NCI-H2196 treated with DMSO at 0.1 percent for 48 hours (cell line): Measurements from ENCODE around the gene NELL1.
"Not testable (repeated sequence)": the region's sequence is repeated elsewhere in the genome, so short reads cannot be mapped to it uniquely, and the experiment has no call there.

Source experiments
- DNase-seq: peaks from one replicate; lab custom pipeline; 2025; ENCODE audit not compliant: unreplicated experiment; lab: John Stamatoyannopoulos, UW

Gene NELL1

GRCh38 chr11:21179770-21180169 is 510.4 kb downstream of the NELL1 start:
- no peak for DNase-seq

- DNase-seq: no peak
Observed at GRCh38 chr11:21180182-21180581, 510.8 kb downstream of the NELL1 start.

- DNase-seq: no peak
Observed at GRCh38 chr11:21185959-21186358, 516.6 kb downstream of the NELL1 start.

- DNase-seq: no peak
Observed at GRCh38 chr11:21190181-21190580, 520.8 kb downstream of the NELL1 start.

GRCh38 chr11:21195995-21196394 is 526.6 kb downstream of the NELL1 start:
- no peak for DNase-seq

GRCh38 chr11:21198498-21198897 is 529.1 kb downstream of the NELL1 start:
- DNase-seq: no peak

GRCh38 chr11:21205205-21205604 is 535.8 kb downstream of the NELL1 start:
- DNase-seq: no peak

GRCh38 chr11:21225860-21226259 is 556.5 kb downstream of the NELL1 start:
- DNase-seq: no peak

- DNase-seq: no peak
Observed at GRCh38 chr11:21229224-21229623, 559.8 kb downstream of the NELL1 start.

- no peak for DNase-seq
Observed at GRCh38 chr11:21250196-21250595, 580.8 kb downstream of the NELL1 start.

GRCh38 chr11:21254055-21254454 is 584.7 kb downstream of the NELL1 start:
- DNase-seq: no peak

- no peak for DNase-seq
Observed at GRCh38 chr11:21254790-21255189, 585.4 kb downstream of the NELL1 start.

GRCh38 chr11:21257461-21257860 is 588.1 kb downstream of the NELL1 start:
- DNase-seq: no peak

- no peak for DNase-seq
Observed at GRCh38 chr11:21258414-21258813, 589.0 kb downstream of the NELL1 start.

- DNase-seq: no peak
Observed at GRCh38 chr11:21260101-21260500, 590.7 kb downstream of the NELL1 start.

GRCh38 chr11:21262992-21263391 is 593.6 kb downstream of the NELL1 start:
- DNase-seq: no peak

GRCh38 chr11:21264125-21264524 is 594.7 kb downstream of the NELL1 start:
- no peak for DNase-seq

- no peak for DNase-seq
Observed at GRCh38 chr11:21268036-21268435, 598.6 kb downstream of the NELL1 start.

GRCh38 chr11:21272139-21272538 is 602.8 kb downstream of the NELL1 start:
- DNase-seq: not testable (repeated sequence)

GRCh38 chr11:21278840-21279239 is 609.5 kb downstream of the NELL1 start:
- DNase-seq: no peak

GRCh38 chr11:21285104-21285503 is 615.7 kb downstream of the NELL1 start:
- DNase-seq: no peak

GRCh38 chr11:21289686-21290085 is 620.3 kb downstream of the NELL1 start:
- no peak for DNase-seq

- DNase-seq: no peak
Observed at GRCh38 chr11:21295508-21295907, 626.1 kb downstream of the NELL1 start.

GRCh38 chr11:21301981-21302380 is 632.6 kb downstream of the NELL1 start:
- DNase-seq: no peak
